K562 (cell line): Measurements from ENCODE around the gene SFT2D2.

Experiments
- ATF3 ChIP-seq, 2 experiments: fragments of 450-650 bp in 1 of 2; sonication (generic) in 1 of 2; formaldehyde crosslinking in 1 of 2; IDR thresholded peaks in 1 of 2; conservative IDR thresholded peaks in 1 of 2; 2 replicates each; pipeline versions ENCODE4 v1.6.1 to v1.8.1; 2016 to 2023; ENCODE audit warnings: mild to moderate bottlenecking in 2 of 2, moderate library complexity in 2 of 2, inconsistent platforms in 1 of 2, missing genetic modification reagents in 1 of 2
- ESRRA ChIP-seq: fragments of 450-650 bp; IDR thresholded peaks from 2 replicates; pipeline ENCODE4 v1.6.1; 2014; ENCODE audit warnings: low read depth, mild to moderate bottlenecking, moderate library complexity, borderline replicate concordance
- FOXP1 ChIP-seq: sonication (generic); formaldehyde crosslinking; IDR thresholded peaks from 2 replicates; pipeline ENCODE4 v1.8.0; 2022; ENCODE audit warnings: mild to moderate bottlenecking, missing genetic modification reagents
- MEF2A ChIP-seq: IDR thresholded peaks from 2 replicates; pipeline ENCODE4 v1.6.1; 2011; ENCODE audit warnings: low read depth, mild to moderate bottlenecking, low read length, moderate library complexity; ENCODE audit not compliant: control insufficient read depth
- NFRKB ChIP-seq: fragments of 450-650 bp; IDR thresholded peaks from 2 replicates; pipeline ENCODE4 v1.6.1; 2016; ENCODE audit warnings: low read depth
- NKRF ChIP-seq: fragments of 450-650 bp; IDR thresholded peaks from 2 replicates; pipeline ENCODE4 v1.6.1; 2016; ENCODE audit warnings: borderline replicate concordance
- TBL1XR1 ChIP-seq, 2 experiments: IDR thresholded peaks; 2 replicates each; pipeline ENCODE4 v1.6.1; 2012; ENCODE audit warnings: improper control_type of control experiment in 2 of 2, low read length in 2 of 2, mild to moderate bottlenecking in 1 of 2
- ZHX1 ChIP-seq: fragments of 150-350 bp; conservative IDR thresholded peaks from 2 replicates; pipeline ENCODE4 v1.6.1; 2014; ENCODE audit warnings: low read length
- TF ChIP-seq, protein P1 (sequence below), 3 experiments: IDR thresholded peaks in 2 of 3; conservative IDR thresholded peaks in 1 of 3; 2 replicates each; pipeline ENCODE4 v1.5.1; 2011 to 2012; ENCODE audit warnings: low read length in 3 of 3, mild to moderate bottlenecking in 3 of 3, control low read depth in 2 of 3, improper control_type of control experiment in 1 of 3, inconsistent platforms in 1 of 3, low read depth in 1 of 3, mixed read lengths in 1 of 3, moderate library complexity in 1 of 3; ENCODE audit not compliant: insufficient read depth in 2 of 3

GRCh38 chr1:168243636-168244212 is 17.9 kb downstream of the SFT2D2 start:
- no peak for TF ChIP-seq NKRF
- no peak for TF ChIP-seq ZHX1
- TF ChIP-seq ATF3 (IDR thresholded peaks at IDR 0.05): peak; percentile 41; the same call in 1 of the 2 replicates
- no peak for TF ChIP-seq ATF3 (CRISPR knock-in tag; conservative IDR thresholded peaks at IDR 0.05)
- TF ChIP-seq, protein P1, sequence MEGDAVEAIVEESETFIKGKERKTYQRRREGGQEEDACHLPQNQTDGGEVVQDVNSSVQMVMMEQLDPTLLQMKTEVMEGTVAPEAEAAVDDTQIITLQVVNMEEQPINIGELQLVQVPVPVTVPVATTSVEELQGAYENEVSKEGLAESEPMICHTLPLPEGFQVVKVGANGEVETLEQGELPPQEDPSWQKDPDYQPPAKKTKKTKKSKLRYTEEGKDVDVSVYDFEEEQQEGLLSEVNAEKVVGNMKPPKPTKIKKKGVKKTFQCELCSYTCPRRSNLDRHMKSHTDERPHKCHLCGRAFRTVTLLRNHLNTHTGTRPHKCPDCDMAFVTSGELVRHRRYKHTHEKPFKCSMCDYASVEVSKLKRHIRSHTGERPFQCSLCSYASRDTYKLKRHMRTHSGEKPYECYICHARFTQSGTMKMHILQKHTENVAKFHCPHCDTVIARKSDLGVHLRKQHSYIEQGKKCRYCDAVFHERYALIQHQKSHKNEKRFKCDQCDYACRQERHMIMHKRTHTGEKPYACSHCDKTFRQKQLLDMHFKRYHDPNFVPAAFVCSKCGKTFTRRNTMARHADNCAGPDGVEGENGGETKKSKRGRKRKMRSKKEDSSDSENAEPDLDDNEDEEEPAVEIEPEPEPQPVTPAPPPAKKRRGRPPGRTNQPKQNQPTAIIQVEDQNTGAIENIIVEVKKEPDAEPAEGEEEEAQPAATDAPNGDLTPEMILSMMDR (IDR thresholded peaks at IDR 0.05 in 2 of 3, conservative IDR thresholded peaks at IDR 0.05 in 1 of 3; ENCODE audit: insufficient read depth in 2 of 3, low read depth in 1 of 3, low read length in 3 of 3): no peak
- no peak for TF ChIP-seq FOXP1 (CRISPR knock-in tag)
- no peak for TF ChIP-seq TBL1XR1 (IDR thresholded peaks at IDR 0.05; ENCODE audit: low read length in 2 of 2)
- no peak for TF ChIP-seq MEF2A
- TF ChIP-seq ESRRA: no peak
- TF ChIP-seq NFRKB: no peak
